Stomach (tissue), 19 donors: ENCODE results near the gene SDF2L1. TPM values are rescaled to one million over a fixed set of nuclear protein-coding genes. Genes with fewer than 3 reads are reported as not detected.

ENCODE experiments used
- DNase-seq, 2 donors: peaks; one replicate each; pipeline versions ENCODE4 v3.0.0 to v3.0.0-alpha.2; 2013 to 2019
- H3K27ac ChIP-seq, 5 donors: fragments of 200-600 bp in 4 of 5; sonication (generic) in 4 of 5; one replicate each; pipeline ENCODE4 v1.5.1; 2013 to 2019; ENCODE audit warnings: mild to moderate bottlenecking in 1 of 5, moderate library complexity in 1 of 5
- H3K27me3 ChIP-seq, 3 donors: fragments of 200-600 bp; sonication (generic); one replicate each; pipeline ENCODE4 v1.5.1; 2017 to 2019; ENCODE audit warnings: mixed run types in 1 of 3
- H3K36me3 ChIP-seq, 4 donors: fragments of 200-600 bp; sonication (generic); 1 replicate in 3 of 4; 2 replicates in 1 of 4; pipeline ENCODE4 v1.5.1; 2016 to 2019
- H3K4me1 ChIP-seq, 4 donors: fragments of 200-600 bp; sonication (generic); one replicate each; pipeline ENCODE4 v1.5.1; 2016 to 2019
- H3K4me3 ChIP-seq, 4 donors: fragments of 200-600 bp; sonication (generic) in 3 of 4; one replicate each; pipeline ENCODE4 v1.5.1; 2016 to 2019; ENCODE audit warnings: mild to moderate bottlenecking in 1 of 4
- H3K9me3 ChIP-seq, 4 donors: fragments of 200-600 bp; sonication (generic); one replicate each; pipeline ENCODE4 v1.5.1; 2016 to 2019
- EP300 ChIP-seq: sonication (generic); formaldehyde crosslinking; IDR thresholded peaks from one replicate; pipeline ENCODE4 v1.6.1; 2017; ENCODE audit warnings: antibody characterized with exemption
- POLR2A ChIP-seq, 4 donors: fragments of 450-650 bp; IDR thresholded peaks; one replicate each; pipeline ENCODE4 v1.6.1; 2016; ENCODE audit warnings: antibody characterized with exemption in 4 of 4, control low read depth in 2 of 4, mild to moderate bottlenecking in 1 of 4, moderate library complexity in 1 of 4
- POLR2AphosphoS5 ChIP-seq, 3 donors: sonication (generic); formaldehyde crosslinking; IDR thresholded peaks; one replicate each; pipeline ENCODE4 v1.6.1; 2016; ENCODE audit warnings: antibody characterized with exemption in 3 of 3
- WGBS, 5 donors: extraction: QIAGEN DNeasy Blood & Tissue Kit in 3 of 5; methylation state at CpG; one replicate each; pipeline versions ENCODE4 v1.1.5 to v1.1.7; 2013 to 2018; 5-methylcytosine and 5-hydroxymethylcytosine counted together
- intact Hi-C: fragments of 100-400 bp; cut with DNase I; formaldehyde crosslinking; loops from one replicate; pipeline ENCODE4 v1.15.1; 2023; ENCODE audit warnings: low total_unique reads
- long read RNA-seq, 10 donors: transcript quantifications; one replicate each; lab custom pipeline, GENCODE V29; 2026
- polyA plus RNA-seq, 3 donors: library from polyadenylated mRNA; stranded (reverse); fragments of 200-250 nt; gene quantifications; one replicate each; pipeline ENCODE4 v1.2.3, GENCODE V29; 2013
- total RNA-seq, 5 donors: library from RNA; depleted of rRNA; stranded (reverse); fragments of >200 nt; gene quantifications; one replicate each; pipeline versions ENCODE4 v1.1.0 to v1.2.3, GENCODE V29; 2014 to 2016
- TF ChIP-seq, protein P1 (sequence below), 7 experiments: fragments of 450-650 bp in 4 of 7; fragments of 200-600 bp in 3 of 7; sonication (generic) in 3 of 7; IDR thresholded peaks; one replicate each; pipeline ENCODE4 v1.5.1; 2016 to 2019; ENCODE audit warnings: antibody characterized with exemption in 7 of 7, control low read depth in 2 of 7, mild to moderate bottlenecking in 1 of 7
- donor health status: healthy with polysubstance abuse.
- donor health status: Bipolar disorder and iron deficiency.
- donor health status: healthy.

The SDF2L1 gene, protein sequence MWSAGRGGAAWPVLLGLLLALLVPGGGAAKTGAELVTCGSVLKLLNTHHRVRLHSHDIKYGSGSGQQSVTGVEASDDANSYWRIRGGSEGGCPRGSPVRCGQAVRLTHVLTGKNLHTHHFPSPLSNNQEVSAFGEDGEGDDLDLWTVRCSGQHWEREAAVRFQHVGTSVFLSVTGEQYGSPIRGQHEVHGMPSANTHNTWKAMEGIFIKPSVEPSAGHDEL
- total RNA-seq: 100 to 1,000 TPM in 1 of 5 donors, 10 to 100 TPM in 2, 1 to 10 TPM in 1, not detected in 1; 4.0 to 101 (median 24.2) TPM
- polyA plus RNA-seq: 10 to 100 TPM; 36.4 to 42.7 (median 39.0) TPM
- long read RNA-seq, donor 1, transcript SDF2L1-201 (3 exons, 865 nt): major isoform, 17 of 17 reads
- long read RNA-seq, donor 1, partial matches to known transcripts: 0 of 17 reads
- long read RNA-seq, donor 1, other reads (novel, unspliced or antisense): 0 of 17 reads
- long read RNA-seq, donor 2, transcript SDF2L1-201 (3 exons, 865 nt): major isoform, 48 of 48 reads
- long read RNA-seq, donor 2, partial matches to known transcripts: 0 of 48 reads
- long read RNA-seq, donor 2, other reads (novel, unspliced or antisense): 0 of 48 reads
- long read RNA-seq, donor 3, transcript SDF2L1-201 (3 exons, 865 nt): major isoform, 18 of 18 reads
- long read RNA-seq, donor 3, partial matches to known transcripts: 0 of 18 reads
- long read RNA-seq, donor 3, other reads (novel, unspliced or antisense): 0 of 18 reads
- long read RNA-seq, donor 4, partial matches to known transcripts: 0 of 1 reads
- long read RNA-seq, donor 4, other reads (novel, unspliced or antisense): 0 of 1 reads
- long read RNA-seq, donor 5, transcript SDF2L1-201 (3 exons, 865 nt): major isoform, 27 of 28 reads
- long read RNA-seq, donor 5, partial matches to known transcripts: 0 of 28 reads
- long read RNA-seq, donor 5, other reads (novel, unspliced or antisense): 0 of 28 reads
- long read RNA-seq, donor 6, transcript SDF2L1-201 (3 exons, 865 nt): major isoform, 85 of 87 reads
- long read RNA-seq, donor 6, partial matches to known transcripts: 0 of 87 reads
- long read RNA-seq, donor 6, other reads (novel, unspliced or antisense): 0 of 87 reads
- long read RNA-seq, donor 7, transcript SDF2L1-201 (3 exons, 865 nt): major isoform, 21 of 21 reads
- long read RNA-seq, donor 7, partial matches to known transcripts: 0 of 21 reads
- long read RNA-seq, donor 7, other reads (novel, unspliced or antisense): 0 of 21 reads
- long read RNA-seq, donor 8, transcript SDF2L1-201 (3 exons, 865 nt): major isoform, 31 of 32 reads
- long read RNA-seq, donor 8, partial matches to known transcripts: 0 of 32 reads
- long read RNA-seq, donor 8, other reads (novel, unspliced or antisense): 0 of 32 reads
- long read RNA-seq, donor 9, transcript SDF2L1-201 (3 exons, 865 nt): major isoform, 26 of 27 reads
- long read RNA-seq, donor 9, partial matches to known transcripts: 0 of 27 reads
- long read RNA-seq, donor 9, other reads (novel, unspliced or antisense): 0 of 27 reads
- long read RNA-seq, donor 10, transcript SDF2L1-201 (3 exons, 865 nt): major isoform, 12 of 13 reads
- long read RNA-seq, donor 10, partial matches to known transcripts: 0 of 13 reads
- long read RNA-seq, donor 10, other reads (novel, unspliced or antisense): 0 of 13 reads

DNA sequence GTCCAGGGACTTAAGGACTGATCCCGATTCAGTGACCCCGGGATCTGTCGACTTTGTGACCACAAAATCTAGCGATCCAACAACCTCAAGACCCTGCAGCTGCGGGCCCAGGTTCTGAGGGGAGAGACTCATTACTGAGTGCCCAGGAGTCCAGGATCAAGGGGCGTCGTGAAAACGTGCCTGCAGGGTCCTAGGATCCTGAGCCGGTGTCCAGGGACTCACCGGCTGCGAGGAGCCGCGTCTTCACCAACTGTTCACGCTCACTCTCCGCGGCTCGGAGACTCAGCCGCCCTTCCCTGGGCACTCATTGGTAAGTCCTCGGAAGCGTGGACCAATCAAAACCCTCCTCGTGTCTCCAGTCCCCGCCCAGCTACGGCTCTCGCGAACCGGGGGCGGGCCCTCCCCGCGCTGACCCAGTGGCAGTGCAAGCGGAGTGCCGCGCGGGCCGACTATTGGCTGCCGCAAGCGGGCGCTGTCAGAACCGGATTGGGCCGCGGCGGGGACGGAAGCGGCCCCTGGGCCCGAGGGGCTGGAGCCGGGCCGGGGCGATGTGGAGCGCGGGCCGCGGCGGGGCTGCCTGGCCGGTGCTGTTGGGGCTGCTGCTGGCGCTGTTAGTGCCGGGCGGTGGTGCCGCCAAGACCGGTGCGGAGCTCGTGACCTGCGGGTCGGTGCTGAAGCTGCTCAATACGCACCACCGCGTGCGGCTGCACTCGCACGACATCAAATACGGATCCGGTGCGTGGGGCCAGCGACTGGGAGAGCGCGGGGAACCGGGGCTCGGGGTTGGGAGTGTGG is at the start of gene SDF2L1:
Gene SDF2L1, plus strand, starts transcription at position 514 of the 795 bp plus-strand sequence. Its CDS starts 35 bp downstream, at position 549.
- intact Hi-C loops: no loop called here
- TF ChIP-seq POLR2AphosphoS5 (IDR thresholded peaks at IDR 0.05): peak; percentile 56 to 82 (median 74)
- TF ChIP-seq POLR2A (IDR thresholded peaks at IDR 0.05): peak in 2 of 4 donors; percentile 18 to 55
- TF ChIP-seq, protein P1, sequence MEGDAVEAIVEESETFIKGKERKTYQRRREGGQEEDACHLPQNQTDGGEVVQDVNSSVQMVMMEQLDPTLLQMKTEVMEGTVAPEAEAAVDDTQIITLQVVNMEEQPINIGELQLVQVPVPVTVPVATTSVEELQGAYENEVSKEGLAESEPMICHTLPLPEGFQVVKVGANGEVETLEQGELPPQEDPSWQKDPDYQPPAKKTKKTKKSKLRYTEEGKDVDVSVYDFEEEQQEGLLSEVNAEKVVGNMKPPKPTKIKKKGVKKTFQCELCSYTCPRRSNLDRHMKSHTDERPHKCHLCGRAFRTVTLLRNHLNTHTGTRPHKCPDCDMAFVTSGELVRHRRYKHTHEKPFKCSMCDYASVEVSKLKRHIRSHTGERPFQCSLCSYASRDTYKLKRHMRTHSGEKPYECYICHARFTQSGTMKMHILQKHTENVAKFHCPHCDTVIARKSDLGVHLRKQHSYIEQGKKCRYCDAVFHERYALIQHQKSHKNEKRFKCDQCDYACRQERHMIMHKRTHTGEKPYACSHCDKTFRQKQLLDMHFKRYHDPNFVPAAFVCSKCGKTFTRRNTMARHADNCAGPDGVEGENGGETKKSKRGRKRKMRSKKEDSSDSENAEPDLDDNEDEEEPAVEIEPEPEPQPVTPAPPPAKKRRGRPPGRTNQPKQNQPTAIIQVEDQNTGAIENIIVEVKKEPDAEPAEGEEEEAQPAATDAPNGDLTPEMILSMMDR (IDR thresholded peaks at IDR 0.05): peak in 4 of 7 experiments; percentile 14 to 30 (median 25)
- no peak for TF ChIP-seq EP300
- H3K36me3 ChIP-seq: peaks cover 8 to 24% (median 17%) of the 10 kb centered on the region in 4 donors
- WGBS, 5 donors: 0 to 1% (median 0%) methylated on average over 45 to 76 of the region's 76 CpGs
- peaks cover 21 to 38% (median 32%) of the 10 kb centered on the region in 4 donors for H3K4me1 ChIP-seq
- H3K27me3 ChIP-seq: no peaks in the 10 kb centered on the region
- DNase-seq: peak; percentile 99 to 100
- H3K27ac ChIP-seq: peak within 1 kb of the TSS; percentile 82 to 87 (median 84)
- peak within 1 kb of the TSS; percentile 76 to 80 (median 78) for H3K4me3 ChIP-seq
- H3K9me3 ChIP-seq: no peaks in the 10 kb centered on the region

DNA sequence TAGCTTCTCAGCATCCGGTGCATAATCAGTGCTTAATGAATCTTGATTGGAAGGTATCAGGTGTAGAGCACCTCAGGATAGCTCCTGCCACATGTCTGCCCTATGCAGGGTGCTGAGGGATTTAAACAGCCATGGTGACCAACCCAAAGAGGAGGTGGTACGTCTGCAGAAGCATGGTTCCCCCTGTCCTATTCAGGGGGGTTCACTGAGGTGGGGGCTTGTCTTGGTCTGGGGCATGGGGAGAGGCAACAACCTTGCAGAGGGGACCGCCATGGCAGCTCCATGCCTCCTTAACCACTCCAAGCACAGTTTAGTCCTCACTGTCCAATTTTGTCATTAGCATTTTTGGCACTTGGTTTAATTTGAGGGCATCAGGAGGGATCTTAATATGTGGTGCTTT is 49.7 kb upstream of the SDF2L1 start:
- TF ChIP-seq, protein P1 (IDR thresholded peaks at IDR 0.05): no peak
- TF ChIP-seq EP300 (no peak), POLR2AphosphoS5 (IDR thresholded peaks at IDR 0.05) (no peak), POLR2A (IDR thresholded peaks at IDR 0.05) (no peak)
- intact Hi-C loops: no loop called here
- Histone ChIP-seq H3K4me3 (no peak overlapping the region), H3K27me3 (no peaks in the 10 kb centered on the region), H3K4me1 (peaks cover 42 to 74% (median 59%) of the 10 kb centered on the region in 4 donors), H3K27ac (no peak overlapping the region), H3K9me3 (no peaks in the 10 kb centered on the region), H3K36me3 (peaks cover 29 to 55% (median 51%) of the 10 kb centered on the region in 4 donors)
- DNase-seq: no peak
- WGBS, 5 donors: 78 to 94% (median 89%) methylated on average over 3 of the region's 3 CpGs

DNA sequence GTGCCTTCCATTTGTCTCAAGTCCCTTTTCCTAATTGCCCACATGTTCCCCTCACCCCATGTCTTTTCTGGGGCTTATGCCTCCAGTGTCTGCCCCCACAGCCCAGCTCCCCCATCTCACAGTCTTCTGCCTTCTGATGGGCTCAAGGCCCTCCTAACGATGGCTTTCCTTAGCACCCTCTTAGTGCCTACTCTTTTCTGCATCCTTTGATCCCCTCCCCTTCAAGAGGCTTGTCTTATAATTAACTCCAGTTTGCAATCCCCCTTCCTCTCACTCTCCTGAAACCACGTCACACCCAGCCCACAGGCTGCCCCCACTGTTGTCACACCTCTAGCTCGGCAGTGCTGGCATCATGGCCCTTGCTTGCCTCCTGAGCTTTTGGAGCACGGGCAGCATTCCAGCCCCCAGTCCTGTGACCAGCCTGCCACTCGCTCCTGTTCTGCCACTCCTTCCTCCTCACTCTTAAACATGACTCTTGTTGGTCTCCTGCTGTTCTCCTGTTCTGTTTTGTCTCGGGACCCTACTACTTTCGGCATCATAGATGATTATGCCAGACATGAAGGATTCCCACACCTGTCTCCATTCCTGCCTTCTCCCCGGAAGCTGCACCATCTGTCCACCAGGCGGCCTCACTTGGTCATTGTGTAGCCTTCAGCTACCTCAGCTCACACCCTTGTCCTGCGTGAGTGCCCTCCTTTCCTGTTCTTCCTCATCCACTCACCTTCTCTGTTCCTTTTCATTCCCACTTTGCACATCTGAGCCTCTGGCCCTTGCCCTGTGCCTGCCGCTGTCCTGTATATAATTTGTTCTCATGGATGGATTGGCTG is 48.5 kb upstream of the SDF2L1 start:
- Histone ChIP-seq H3K27ac (no peak overlapping the region), H3K36me3 (peaks cover 29 to 51% (median 50%) of the 10 kb centered on the region in 4 donors), H3K4me1 (peaks cover 34 to 63% (median 48%) of the 10 kb centered on the region in 4 donors), H3K27me3 (no peaks in the 10 kb centered on the region), H3K4me3 (no peak overlapping the region), H3K9me3 (no peaks in the 10 kb centered on the region)
- intact Hi-C loops: no loop called here
- WGBS, 5 donors: 59 to 66% (median 64%) methylated on average over 11 of the region's 11 CpGs
- TF ChIP-seq, protein P1 (IDR thresholded peaks at IDR 0.05): peak in 3 of 7 experiments; percentile 22 to 46 (median 25)
- no peak for TF ChIP-seq POLR2AphosphoS5 (IDR thresholded peaks at IDR 0.05)
- peak in 1 of 2 donors; percentile 38 for DNase-seq
